8988T (cell line): ENCODE measurements around the gene KRT17.
"Not testable (repeated sequence)": the region's sequence is repeated elsewhere in the genome, so short reads cannot be mapped to it uniquely, and the experiment has no call there.

Experiments
- DNase-seq: peaks from one replicate; pipeline ENCODE4 v3.0.0; 2011

KRT17 gene

GRCh38 chr17:41633556-41634199 is 9.3 kb upstream of the KRT17 start:
- no peak for DNase-seq

DNA sequence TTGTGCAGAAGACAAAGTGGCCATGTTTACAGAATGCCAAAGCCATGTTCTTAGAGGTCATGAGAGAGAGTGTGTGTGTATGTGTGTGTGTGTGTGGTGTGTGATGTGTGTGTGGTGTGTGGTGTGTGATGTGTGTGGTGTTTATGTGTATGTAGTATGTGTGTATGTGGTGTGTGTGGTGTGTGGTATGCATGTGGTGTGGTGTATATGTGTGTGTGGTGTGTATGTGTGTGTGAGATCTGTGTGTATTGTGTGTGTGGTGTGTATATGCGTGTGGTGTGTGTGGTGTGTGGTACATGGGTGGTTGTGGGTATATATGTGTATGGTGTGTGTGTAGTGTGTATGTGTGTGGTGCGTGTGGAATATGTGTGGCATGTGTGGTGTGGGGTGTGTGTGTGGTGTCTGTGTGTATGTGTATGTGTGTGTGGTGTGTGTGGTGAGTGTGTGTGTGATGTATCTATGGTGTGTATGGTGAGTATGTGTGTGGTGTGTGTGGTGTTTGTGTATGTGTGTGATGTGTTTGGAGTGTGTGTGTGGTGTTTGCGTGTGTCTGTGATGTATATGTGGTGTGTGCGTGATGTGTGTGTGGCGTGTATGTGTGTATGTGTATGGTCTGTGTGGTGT is 8.2 kb upstream of the KRT17 start:
- no peak for DNase-seq

DNA sequence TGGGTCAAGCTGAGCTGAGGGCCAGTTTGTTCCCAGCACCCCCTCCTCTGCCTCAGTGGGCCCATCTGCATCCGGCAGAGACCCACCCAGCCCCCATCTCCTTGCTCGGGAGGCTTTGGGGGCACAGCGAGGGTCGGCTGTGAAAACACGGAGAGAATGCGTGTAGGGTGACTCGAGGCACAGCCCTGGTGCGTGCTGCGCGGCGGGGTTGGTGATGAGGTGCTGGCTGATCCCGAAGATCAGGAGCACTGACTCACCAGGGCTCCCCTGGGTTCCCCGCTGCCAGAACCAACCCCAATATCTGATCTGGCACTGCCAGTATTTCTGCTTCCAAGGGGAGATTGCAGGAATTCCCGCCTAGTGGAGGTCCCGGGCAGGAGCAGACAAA is 7.5 kb upstream of the KRT17 start:
- DNase-seq, result no peak

DNA sequence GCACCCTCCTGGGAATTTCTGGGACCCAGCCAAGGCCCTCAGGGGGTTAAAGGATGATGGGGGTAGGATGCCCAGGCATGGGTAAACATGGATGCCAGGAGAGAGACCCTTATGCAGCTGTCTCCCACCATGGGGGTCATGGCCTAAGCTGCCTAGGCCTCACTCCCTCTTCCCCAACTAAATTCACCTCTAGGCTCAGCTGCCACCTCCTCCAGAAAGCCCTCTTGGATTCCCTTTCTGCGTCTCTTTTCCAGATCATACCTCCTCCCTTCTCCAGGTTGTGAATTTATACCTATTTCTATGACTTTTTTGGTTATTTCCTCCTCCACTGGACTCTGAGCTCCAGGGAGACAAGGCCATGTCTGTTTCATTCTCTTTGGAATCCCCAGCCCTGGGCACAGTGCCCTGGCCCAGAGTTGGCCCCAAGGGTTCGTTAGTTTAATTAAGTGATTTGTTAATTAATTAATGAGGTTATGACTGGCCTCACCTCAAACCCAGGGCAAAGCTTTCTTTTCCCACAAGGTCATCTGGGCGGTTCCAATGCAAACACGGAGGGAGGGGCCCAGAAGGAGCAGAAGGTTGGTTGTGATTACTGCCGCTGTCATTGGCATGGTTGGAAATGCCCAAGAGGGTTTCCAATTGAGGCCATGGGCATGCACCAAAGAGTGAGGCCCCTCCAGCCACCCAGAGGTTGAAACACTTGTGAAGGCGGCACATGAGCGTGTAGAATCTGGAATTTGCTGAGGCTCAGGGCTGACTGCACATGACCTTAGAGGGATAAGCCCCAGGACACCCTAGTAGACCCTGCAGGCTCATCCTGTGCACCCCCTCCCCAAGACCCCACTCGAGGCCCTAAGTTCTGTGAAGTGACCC is 6.9 kb upstream of the KRT17 start:
- no peak for DNase-seq

DNA sequence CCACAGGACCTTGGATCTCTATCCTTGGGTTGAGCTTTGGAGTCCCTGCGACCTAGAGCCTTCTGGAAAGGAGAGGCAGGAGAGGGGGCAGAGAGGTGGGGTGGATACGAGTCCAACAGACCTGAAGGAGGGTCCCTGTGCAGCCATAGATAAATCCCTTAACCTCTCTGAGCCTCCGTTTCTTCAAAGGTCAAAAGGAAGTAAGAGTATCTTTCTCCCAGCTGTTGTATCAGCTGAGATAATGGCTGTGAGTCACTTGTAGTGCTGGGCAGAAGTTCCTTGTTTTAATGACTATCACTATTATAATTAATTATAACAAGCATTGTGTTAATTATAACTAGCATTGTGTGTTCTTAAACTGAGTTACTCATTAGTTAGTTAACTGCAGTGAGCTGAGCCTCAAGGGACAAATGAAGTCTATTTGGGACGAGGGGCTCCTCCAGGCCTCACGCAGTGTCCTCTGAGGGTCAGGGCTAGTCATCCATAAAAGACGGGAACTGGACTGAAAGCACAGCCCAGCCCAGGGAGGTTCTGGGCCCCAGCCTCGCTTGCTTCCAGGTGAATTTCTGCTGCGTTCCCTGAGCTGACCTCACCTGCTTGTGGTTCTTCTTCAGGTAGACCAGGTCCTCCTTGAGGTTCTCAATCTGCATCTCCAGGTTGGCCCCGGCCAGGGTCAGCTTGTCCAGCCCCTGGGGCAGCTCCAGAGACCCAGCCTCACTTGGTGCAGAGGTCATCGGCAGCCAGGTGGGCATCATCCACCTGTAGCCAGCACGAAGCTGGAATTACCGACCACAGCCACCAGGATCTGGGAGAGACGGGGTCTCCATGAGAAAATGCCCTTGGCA is 5.7 kb upstream of the KRT17 start:
- DNase-seq, result no peak

DNA sequence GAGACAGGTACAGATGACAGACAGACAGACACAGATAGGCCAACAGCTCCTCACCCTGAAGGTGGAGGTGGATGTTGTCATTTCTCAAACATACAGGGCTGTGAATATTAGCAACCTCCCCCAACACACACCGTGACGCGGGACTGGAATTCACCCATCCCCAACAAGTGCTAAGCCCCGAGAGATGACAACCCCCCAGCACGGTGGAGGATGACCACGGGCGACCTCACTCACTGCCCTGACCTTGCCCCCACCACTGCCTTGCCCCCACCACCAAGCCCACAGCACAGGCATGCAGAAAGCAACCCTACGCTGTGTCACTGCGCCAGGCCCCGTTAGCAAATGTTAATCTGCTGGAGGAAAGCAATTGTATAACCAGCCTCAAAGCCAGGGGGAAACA is 4.9 kb upstream of the KRT17 start:
- DNase-seq, result no peak

- DNase-seq, result not testable (repeated sequence)
Measured at GRCh38 chr17:41628621-41629255, 4.4 kb upstream of the KRT17 start.

DNA sequence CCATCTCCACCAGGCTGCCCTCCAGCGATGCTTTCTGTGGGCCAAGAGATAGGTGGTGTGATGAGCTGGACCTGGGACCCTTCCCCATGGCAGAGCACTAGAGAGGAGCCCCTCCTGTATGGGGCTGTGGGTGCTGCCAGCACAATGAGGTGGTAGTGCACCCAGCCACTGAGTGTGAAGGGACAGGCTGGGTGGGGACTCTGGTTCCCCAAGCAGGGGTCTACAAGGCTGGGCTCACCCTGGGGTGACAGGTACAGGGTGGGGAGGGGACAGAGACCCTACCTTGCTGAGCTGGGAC is 3.6 kb upstream of the KRT17 start:
- DNase-seq, result not testable (repeated sequence)

GRCh38 chr17:41627316-41628072 is 3.1 kb upstream of the KRT17 start:
- no peak for DNase-seq

DNA sequence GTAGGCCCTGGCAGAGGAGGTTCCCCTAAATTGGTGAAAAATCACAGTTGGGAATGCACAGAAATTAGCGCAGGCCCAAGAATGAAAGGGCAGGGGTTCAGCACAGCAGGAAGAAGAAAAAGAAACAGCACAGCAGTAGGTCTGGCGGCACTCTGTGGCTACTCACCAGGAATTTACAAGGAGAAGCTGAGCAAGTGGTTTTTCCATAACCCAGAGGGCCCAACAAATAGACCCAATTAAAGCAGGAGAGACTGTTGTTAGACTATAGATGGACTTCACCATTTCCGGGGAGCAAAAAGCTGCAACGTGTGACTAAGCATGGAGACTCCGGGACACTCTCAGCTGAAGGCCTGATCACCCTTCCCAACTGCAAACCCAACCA is 2.5 kb upstream of the KRT17 start:
- DNase-seq, result not testable (repeated sequence)

GRCh38 chr17:41626028-41626913 is 1.9 kb upstream of the KRT17 start:
- DNase-seq, result not testable (repeated sequence)

- no peak for DNase-seq
Measured at GRCh38 chr17:41625602-41626001, 1.2 kb upstream of the KRT17 start.

GRCh38 chr17:41623184-41623861 is 1.1 kb downstream of the KRT17 start:
- not testable (repeated sequence) for DNase-seq

GRCh38 chr17:41622340-41623183 is 1.8 kb downstream of the KRT17 start:
- DNase-seq, result not testable (repeated sequence)

- DNase-seq, result no peak
Measured at GRCh38 chr17:41621916-41622315, 2.5 kb downstream of the KRT17 start.

DNA sequence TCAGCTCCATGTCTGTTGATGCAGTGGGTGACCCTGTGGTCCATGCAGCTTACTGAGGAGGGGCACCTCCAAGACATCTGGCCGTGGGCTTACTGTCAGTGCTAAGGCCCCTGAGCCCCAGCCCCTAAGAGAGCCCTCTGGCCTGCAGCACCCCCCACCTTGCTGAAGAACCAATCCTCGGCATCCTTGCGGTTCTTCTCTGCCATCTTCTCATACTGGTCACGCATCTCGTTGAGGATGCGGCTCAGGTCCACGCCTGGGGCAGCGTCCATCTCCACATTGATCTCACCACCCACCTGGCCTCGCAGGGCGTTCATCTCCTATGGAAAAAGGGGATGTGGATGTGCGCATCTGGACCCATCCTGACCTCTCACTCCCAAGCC is 2.9 kb downstream of the KRT17 start:
- not testable (repeated sequence) for DNase-seq

GRCh38 chr17:41620583-41621434 is 3.6 kb downstream of the KRT17 start:
- DNase-seq, result no peak

DNA sequence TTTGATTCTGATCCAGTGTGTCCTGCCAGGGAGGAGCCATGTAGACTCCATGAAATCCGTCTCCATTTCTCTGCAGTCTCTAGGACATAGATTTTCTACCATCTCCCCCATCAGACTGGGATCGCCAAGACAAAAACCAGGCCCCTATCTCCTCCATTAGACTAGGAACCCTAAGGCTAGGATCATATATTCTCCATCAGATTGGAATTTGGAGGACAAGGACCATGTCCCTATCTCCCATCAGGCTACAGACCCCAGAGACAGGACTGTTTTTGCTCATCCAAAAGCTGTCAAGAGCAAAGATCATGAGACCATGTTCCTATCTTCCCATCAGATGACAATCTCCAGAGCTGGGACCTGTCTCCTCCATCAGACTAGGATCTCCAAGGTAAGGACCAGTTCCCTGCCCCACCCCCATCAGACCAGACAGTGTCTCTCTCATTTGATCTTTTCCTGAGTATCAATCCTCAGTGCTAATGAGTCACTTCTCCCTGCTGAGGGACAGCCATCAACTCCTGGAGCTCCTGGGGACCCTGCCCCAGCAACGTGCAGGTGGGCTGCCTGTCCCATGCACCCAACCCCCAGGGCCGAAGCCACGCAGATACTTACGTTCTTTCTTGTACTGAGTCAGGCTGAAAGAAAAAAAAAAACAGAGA is 4.3 kb downstream of the KRT17 start:
- DNase-seq, result not testable (repeated sequence)
